Upper lobe of left lung (tissue), 6 donors: ENCODE measurements around the gene ADNP. TPM values are rescaled to one million over a fixed set of nuclear protein-coding genes. Genes with fewer than 3 reads are reported as not detected.

Experiments
- ATAC-seq, 2 donors: fragments of 200-7000 bp; cut with Tn5 transposase; one replicate each; pipeline ENCODE4 v1.9.1; 2022; ENCODE audit warnings: mild to moderate bottlenecking in 2 of 2, moderate library complexity in 2 of 2; ENCODE audit not compliant: low FRiP score in 2 of 2
- DNase-seq, 2 donors: peaks; one replicate each; pipeline ENCODE4 v3.0.0-alpha.2; 2019 to 2020
- H3K27ac ChIP-seq, 4 donors: fragments of 200-600 bp; sonication (generic); one replicate each; pipeline ENCODE4 v1.5.1; 2016 to 2019
- H3K27me3 ChIP-seq, 4 donors: fragments of 200-600 bp; sonication (generic); one replicate each; pipeline ENCODE4 v1.5.1; 2017 to 2019
- H3K36me3 ChIP-seq, 4 donors: fragments of 200-600 bp; sonication (generic); one replicate each; pipeline ENCODE4 v1.5.1; 2016 to 2019
- H3K4me1 ChIP-seq, 4 donors: fragments of 200-600 bp; sonication (generic); one replicate each; pipeline ENCODE4 v1.5.1; 2018 to 2019
- H3K4me3 ChIP-seq, 4 donors: fragments of 200-600 bp; sonication (generic); one replicate each; pipeline ENCODE4 v1.5.1; 2017 to 2019; ENCODE audit warnings: mild to moderate bottlenecking in 2 of 4, moderate library complexity in 1 of 4
- H3K9me3 ChIP-seq, 4 donors: fragments of 200-600 bp; sonication (generic); one replicate each; pipeline ENCODE4 v1.5.1; 2018 to 2019
- EP300 ChIP-seq, 4 donors: sonication (generic); formaldehyde crosslinking; IDR thresholded peaks; one replicate each; pipeline ENCODE4 v1.5.1; 2017; ENCODE audit warnings: antibody characterized with exemption in 4 of 4, control low read depth in 2 of 4
- POLR2A ChIP-seq, 4 donors: fragments of 450-650 bp; IDR thresholded peaks; one replicate each; pipeline ENCODE4 v1.5.1; 2016 to 2017; ENCODE audit warnings: antibody characterized with exemption in 4 of 4, mild to moderate bottlenecking in 2 of 4
- POLR2AphosphoS5 ChIP-seq, 2 donors: sonication (generic); formaldehyde crosslinking; IDR thresholded peaks; one replicate each; pipeline ENCODE4 v1.5.1; 2017; ENCODE audit warnings: antibody characterized with exemption in 2 of 2
- WGBS, 2 donors: methylation state at CpG; one replicate each; pipeline ENCODE4 v1.1.5; 2017 to 2018; 5-methylcytosine and 5-hydroxymethylcytosine counted together
- small RNA-seq, 4 donors: library from RNA; depleted of rRNA; stranded (forward); fragments of <200 nt; gene quantifications; one replicate each; pipeline ENCODE3, GENCODE V24; 2016
- total RNA-seq, 6 donors: library from RNA; depleted of rRNA in 4 of 6; stranded (reverse); fragments of >200 nt in 4 of 6; gene quantifications; one replicate each; pipeline versions ENCODE4 v1.1.0 to v1.2.1, GENCODE V29; 2016 to 2021
- TF ChIP-seq, protein P1 (sequence below), 6 experiments: fragments of 450-650 bp in 4 of 6; fragments of 200-600 bp in 2 of 6; sonication (generic) in 2 of 6; IDR thresholded peaks; one replicate each; pipeline ENCODE4 v1.5.1; 2016 to 2019; ENCODE audit warnings: antibody characterized with exemption in 6 of 6
- donor health status: DM: no; HTN: no; CAD: no; lungs with moderate emphysema.
- donor health status: DM: no; HTN: yes; CAD: no; lungs with severe emphysema.

ADNP gene
- total RNA-seq, 6 donors from 2014 or later, result 27.3 to 72.6 (median 45.0) TPM

DNA sequence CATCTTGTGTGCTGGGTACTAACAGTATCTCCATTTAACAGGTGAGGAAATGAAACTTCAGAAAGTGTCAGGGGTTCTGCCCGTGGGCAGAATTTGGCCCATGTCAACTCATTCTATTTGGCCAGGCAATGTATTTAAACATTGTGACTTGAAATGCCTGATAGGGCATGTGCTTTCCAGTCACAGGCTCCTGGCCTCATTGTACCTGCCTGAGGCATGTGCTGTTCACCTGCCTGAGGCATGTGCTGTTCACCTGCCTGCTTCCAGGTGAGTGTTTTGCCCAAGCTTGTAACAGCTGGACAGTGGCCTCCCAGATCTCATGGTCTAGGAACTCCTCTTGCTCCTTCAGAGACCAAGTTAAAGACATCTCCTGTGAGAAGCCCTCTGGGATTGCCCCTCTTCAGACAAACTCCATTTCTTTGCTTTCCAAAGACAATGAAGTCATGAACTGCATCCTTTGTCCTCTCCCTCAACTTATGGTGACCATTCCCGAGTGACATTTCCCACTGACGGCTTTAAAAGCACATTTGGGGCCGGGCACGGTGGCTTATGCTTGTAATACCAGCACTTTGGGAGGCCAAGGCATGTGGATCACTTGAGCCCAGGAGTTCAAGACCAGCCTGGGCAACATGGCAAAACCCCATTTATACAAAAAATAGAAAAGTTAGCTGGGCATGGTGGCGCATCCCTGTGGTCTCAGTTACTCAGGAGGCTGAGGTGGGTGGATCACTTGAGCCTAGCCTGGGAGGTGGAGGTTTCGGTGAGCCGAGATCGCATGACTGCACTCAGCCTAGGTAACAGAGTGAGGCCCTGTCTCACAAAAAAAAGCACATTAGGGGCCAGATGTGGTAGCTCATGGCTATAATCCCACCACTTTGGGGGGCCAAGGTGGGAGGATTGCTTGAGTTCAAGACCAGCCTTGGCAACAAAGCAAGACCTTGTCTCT lies 87.6 kb downstream of the ADNP start:
- Histone ChIP-seq H3K27me3 (no peaks in the 10 kb centered on the region), H3K9me3 (no peaks in the 10 kb centered on the region), H3K36me3 (no peaks in the 10 kb centered on the region), H3K27ac (no peak overlapping the region), H3K4me1 (peaks cover under 1 to 8% (median 4%) of the 10 kb centered on the region in 4 donors), H3K4me3 (no peak overlapping the region)
- no peak for DNase-seq
- TF ChIP-seq POLR2A (IDR thresholded peaks at IDR 0.05), result no peak
- no peak for TF ChIP-seq EP300 (IDR thresholded peaks at IDR 0.05)
- no peak for TF ChIP-seq POLR2AphosphoS5 (IDR thresholded peaks at IDR 0.05)
- TF ChIP-seq, protein P1, sequence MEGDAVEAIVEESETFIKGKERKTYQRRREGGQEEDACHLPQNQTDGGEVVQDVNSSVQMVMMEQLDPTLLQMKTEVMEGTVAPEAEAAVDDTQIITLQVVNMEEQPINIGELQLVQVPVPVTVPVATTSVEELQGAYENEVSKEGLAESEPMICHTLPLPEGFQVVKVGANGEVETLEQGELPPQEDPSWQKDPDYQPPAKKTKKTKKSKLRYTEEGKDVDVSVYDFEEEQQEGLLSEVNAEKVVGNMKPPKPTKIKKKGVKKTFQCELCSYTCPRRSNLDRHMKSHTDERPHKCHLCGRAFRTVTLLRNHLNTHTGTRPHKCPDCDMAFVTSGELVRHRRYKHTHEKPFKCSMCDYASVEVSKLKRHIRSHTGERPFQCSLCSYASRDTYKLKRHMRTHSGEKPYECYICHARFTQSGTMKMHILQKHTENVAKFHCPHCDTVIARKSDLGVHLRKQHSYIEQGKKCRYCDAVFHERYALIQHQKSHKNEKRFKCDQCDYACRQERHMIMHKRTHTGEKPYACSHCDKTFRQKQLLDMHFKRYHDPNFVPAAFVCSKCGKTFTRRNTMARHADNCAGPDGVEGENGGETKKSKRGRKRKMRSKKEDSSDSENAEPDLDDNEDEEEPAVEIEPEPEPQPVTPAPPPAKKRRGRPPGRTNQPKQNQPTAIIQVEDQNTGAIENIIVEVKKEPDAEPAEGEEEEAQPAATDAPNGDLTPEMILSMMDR (IDR thresholded peaks at IDR 0.05), result no peak
- no peak for ATAC-seq
- WGBS, 2 donors, result 86 to 92% methylated on average over 7 to 9 of the region's 9 CpGs

DNA sequence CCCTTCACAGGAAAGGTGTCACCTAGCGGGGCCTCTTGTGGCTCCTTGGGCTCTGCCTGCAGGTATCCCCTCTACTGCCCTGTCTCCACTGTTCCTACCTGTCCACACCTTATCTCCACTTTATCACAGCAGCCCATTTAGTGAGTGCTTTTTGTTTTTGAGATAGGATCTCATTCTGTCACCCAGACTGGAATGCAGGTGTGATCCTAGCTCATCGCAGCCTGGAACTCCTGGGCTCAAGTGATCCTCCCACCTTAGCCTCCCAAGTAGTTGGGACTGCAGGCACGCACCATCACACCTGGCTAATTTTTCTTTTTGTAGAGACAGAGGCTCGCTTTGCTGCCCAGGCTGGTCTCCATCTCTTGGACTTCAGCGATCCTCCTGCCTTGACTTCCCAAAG lies 88.4 kb downstream of the ADNP start:
- H3K27me3 ChIP-seq, result no peaks in the 10 kb centered on the region
- no peak overlapping the region for H3K27ac ChIP-seq
- H3K36me3 ChIP-seq, result no peaks in the 10 kb centered on the region
- no peaks in the 10 kb centered on the region for H3K4me1 ChIP-seq
- H3K9me3 ChIP-seq, result no peaks in the 10 kb centered on the region
- DNase-seq, result no peak
- no peak overlapping the region for H3K4me3 ChIP-seq
- TF ChIP-seq EP300 (IDR thresholded peaks at IDR 0.05) (no peak), POLR2A (IDR thresholded peaks at IDR 0.05) (no peak), POLR2AphosphoS5 (IDR thresholded peaks at IDR 0.05) (no peak)
- TF ChIP-seq, protein P1 (IDR thresholded peaks at IDR 0.05), result no peak
- ATAC-seq, result no peak
- WGBS, 2 donors, result 92 to 96% methylated on average over 5 of the region's 5 CpGs

Small RNA genes lying within 50 kb of the gene (small RNA-seq; reads per million reads assigned to genes)
- 0 reads per million in 4 donors for gene TMSB4XP6

Other genes with a start within 250 kb of the ADNP start
- gene RIPOR3, start 239.9 kb downstream of the ADNP start, total RNA-seq, result 10 to 100 TPM in 2 of 6 donors, 1 to 10 TPM in 4; 2.1 to 36.7 (median 5.1) TPM
- gene PARD6B, start 199.9 kb downstream of the ADNP start, total RNA-seq, result 10 to 100 TPM in 5 of 6 donors, 1 to 10 TPM in 1; 7.3 to 56.4 (median 43.4) TPM
- 10 to 100 TPM in 1 of 6 donors, 1 to 10 TPM in 5; 2.3 to 12.3 (median 5.2) TPM for gene BCAS4, start 136.4 kb downstream of the ADNP start, total RNA-seq
- 10 to 100 TPM; 16.4 to 61.2 (median 28.4) TPM for gene DPM1, start 27.1 kb upstream of the ADNP start, total RNA-seq
- 1 to 10 TPM; 1.6 to 5.3 (median 4.4) TPM for gene MOCS3, start 27.4 kb upstream of the ADNP start, total RNA-seq
- gene KCNG1, start 91.7 kb upstream of the ADNP start, total RNA-seq, result under 1 TPM in 4 of 6 donors, not detected in 2; 0.17 to 0.37 (median 0.25) TPM